BE2C (cell line): ENCODE results near the gene KSR2.
A peak's percentile ranks its signal among the peaks of the same experiment; 100 is the strongest.

Experiments
- DNase-seq: peaks from one replicate; pipeline ENCODE4 v3.0.0-alpha.2; 2020
- H3K27me3 ChIP-seq: fragments of 250-450 bp; sonication (Bioruptor Pico); 2 replicates; pipeline ENCODE4 v1.5.1; 2020; ENCODE audit warnings: mild to moderate bottlenecking
- H3K36me3 ChIP-seq: fragments of 250-450 bp; sonication (Bioruptor Pico); 2 replicates; pipeline ENCODE4 v1.5.1; 2020; ENCODE audit warnings: mild to moderate bottlenecking
- H3K4me1 ChIP-seq: fragments of 250-450 bp; sonication (Bioruptor Pico); 2 replicates; pipeline ENCODE4 v1.5.1; 2020
- H3K4me3 ChIP-seq: 2 replicates; pipeline ENCODE4 v1.5.1; 2011; ENCODE audit warnings: low read depth, low read length
- H3K9me3 ChIP-seq: fragments of 250-450 bp; sonication (Bioruptor Pico); 2 replicates; pipeline ENCODE4 v1.5.1; 2020
- TF ChIP-seq, protein P1 (sequence below): IDR thresholded peaks from 2 replicates; pipeline ENCODE4 v1.5.1; 2012; ENCODE audit warnings: mild to moderate bottlenecking, low read depth, low read length

Gene KSR2

DNA sequence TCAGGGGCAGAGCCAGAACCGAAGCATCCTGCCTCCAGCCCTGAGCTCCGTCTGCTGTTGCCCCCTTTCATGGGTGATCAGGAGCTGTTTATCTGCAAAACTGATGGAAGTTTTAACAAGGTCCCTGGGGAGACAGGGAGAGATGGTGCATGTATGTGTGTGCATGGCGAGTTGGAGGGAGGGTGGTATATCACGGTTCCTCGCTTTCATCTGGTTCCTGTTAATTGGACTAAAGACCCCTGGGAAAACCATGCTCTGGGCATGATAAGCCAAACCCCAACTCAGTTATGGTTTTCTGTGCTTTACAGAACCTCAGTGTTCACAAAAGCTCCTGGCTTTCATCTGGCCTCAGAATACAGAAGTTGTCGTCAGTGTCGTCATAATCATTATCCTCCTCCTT, 133.6 kb downstream of the KSR2 start:
- peak; percentile 54 for DNase-seq
- no peaks in the 10 kb centered on the region for H3K4me1 ChIP-seq
- no peak overlapping the region for H3K4me3 ChIP-seq
- H3K27me3 ChIP-seq: peaks cover 32% of the 10 kb centered on the region
- no peaks in the 10 kb centered on the region for H3K9me3 ChIP-seq
- TF ChIP-seq, protein P1, sequence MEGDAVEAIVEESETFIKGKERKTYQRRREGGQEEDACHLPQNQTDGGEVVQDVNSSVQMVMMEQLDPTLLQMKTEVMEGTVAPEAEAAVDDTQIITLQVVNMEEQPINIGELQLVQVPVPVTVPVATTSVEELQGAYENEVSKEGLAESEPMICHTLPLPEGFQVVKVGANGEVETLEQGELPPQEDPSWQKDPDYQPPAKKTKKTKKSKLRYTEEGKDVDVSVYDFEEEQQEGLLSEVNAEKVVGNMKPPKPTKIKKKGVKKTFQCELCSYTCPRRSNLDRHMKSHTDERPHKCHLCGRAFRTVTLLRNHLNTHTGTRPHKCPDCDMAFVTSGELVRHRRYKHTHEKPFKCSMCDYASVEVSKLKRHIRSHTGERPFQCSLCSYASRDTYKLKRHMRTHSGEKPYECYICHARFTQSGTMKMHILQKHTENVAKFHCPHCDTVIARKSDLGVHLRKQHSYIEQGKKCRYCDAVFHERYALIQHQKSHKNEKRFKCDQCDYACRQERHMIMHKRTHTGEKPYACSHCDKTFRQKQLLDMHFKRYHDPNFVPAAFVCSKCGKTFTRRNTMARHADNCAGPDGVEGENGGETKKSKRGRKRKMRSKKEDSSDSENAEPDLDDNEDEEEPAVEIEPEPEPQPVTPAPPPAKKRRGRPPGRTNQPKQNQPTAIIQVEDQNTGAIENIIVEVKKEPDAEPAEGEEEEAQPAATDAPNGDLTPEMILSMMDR: no peak
- H3K36me3 ChIP-seq: no peaks in the 10 kb centered on the region

DNA sequence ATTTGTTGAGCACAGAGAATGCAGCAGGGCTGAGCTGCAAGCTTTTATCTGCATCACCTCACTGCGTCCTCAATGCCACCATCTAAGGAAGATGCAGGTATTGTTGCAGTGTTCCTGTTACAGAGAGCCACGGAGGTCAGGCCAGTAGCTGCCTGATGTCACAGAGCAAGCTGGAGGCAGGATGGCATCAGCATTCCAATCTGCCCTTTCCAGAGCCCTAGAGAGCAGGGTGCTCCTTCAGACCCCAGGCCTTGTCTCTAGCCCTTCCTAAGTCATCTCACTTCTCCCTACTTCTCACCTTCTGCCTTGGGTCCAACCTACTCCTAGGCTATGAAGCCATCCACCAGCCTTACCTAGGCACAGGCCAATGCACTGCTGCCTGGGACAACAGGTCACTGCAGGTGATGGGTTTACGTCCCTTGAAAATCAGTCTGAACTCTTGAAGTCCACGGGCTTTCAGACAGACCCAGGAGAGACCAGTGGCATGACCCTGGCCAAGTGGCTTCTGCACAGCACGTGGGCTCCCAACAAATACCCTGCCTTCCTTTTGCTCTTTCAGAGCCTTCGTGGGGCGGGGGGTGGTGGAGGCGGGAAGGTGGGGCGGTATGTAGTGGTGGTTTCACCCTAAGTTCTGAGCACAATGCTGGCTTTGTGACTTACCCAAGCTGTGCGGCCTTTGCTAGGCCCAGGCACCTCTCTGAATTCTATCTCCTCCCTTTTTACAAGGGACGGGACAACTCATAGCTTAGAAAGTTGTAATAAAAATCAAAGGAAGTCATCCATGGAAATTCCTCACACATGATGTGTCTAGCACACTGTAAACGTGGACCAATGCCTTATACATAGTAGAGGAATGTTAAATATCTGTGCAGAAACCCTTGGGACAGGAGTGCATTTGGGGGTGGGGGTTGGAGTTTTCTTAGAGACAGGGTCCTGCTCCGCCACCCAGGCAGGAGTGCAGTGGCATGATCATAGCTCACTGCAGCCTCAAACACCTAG, 136.0 kb downstream of the KSR2 start:
- TF ChIP-seq, protein P1: no peak

DNA sequence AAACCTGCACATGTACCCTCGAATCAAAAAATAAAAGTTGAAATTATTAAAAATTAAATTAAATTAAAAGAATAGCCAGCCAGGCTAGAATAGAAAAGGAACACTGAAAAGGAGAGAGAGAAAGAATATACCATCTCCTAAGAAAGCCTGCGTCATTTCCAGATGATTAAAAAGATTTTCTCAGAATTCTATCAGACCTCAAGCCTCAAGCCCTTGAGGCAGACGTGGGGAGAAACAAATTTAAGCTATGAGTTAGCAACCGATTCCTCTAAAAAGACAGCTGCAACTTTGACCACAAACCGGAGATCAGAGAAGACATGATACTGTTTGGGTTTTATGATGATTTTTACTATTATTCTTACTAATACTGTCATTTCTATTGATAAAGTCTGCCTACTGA, 138.3 kb downstream of the KSR2 start:
- H3K4me1 ChIP-seq: no peaks in the 10 kb centered on the region
- H3K27me3 ChIP-seq: peaks cover 3% of the 10 kb centered on the region; the same call in 1 of the 2 replicates
- no peaks in the 10 kb centered on the region; the same call in 1 of the 2 replicates for H3K9me3 ChIP-seq
- TF ChIP-seq, protein P1: no peak
- DNase-seq: no peak
- H3K36me3 ChIP-seq: no peaks in the 10 kb centered on the region
- H3K4me3 ChIP-seq: no peak overlapping the region

More for the DNA sequence above, 136.0 kb downstream of the KSR2 start:
- Histone ChIP-seq H3K36me3 (no peaks in the 10 kb centered on the region), H3K9me3 (no peaks in the 10 kb centered on the region; the same call in 1 of the 2 replicates), H3K27me3 (peaks cover 18% of the 10 kb centered on the region), H3K4me3 (no peak overlapping the region), H3K4me1 (no peaks in the 10 kb centered on the region)
- DNase-seq: no peak

DNA sequence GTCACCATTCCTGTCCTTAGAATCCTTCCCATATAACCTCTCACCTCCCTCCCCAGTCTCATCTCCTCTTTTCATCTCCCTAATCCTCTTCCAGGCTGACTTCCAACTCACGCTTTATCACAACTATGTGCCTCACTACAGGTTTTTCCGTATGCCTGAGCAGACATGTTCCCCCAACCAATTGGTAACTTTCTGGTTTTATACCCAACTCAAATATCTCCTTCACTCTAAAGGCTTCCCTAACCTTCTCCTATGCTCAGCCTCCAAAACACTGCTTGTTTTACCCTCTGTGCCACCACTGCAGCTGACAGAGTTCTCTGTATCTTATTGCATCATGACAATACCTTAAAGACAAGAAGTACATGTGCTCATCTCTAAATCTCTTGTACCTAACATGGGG, 139.7 kb downstream of the KSR2 start:
- DNase-seq: no peak
- peaks cover 3% of the 10 kb centered on the region; the same call in 1 of the 2 replicates for H3K27me3 ChIP-seq
- TF ChIP-seq, protein P1: no peak
- no peaks in the 10 kb centered on the region; the same call in 1 of the 2 replicates for H3K9me3 ChIP-seq
- H3K4me3 ChIP-seq: no peak overlapping the region
- H3K4me1 ChIP-seq: no peaks in the 10 kb centered on the region
- H3K36me3 ChIP-seq: no peaks in the 10 kb centered on the region

DNA sequence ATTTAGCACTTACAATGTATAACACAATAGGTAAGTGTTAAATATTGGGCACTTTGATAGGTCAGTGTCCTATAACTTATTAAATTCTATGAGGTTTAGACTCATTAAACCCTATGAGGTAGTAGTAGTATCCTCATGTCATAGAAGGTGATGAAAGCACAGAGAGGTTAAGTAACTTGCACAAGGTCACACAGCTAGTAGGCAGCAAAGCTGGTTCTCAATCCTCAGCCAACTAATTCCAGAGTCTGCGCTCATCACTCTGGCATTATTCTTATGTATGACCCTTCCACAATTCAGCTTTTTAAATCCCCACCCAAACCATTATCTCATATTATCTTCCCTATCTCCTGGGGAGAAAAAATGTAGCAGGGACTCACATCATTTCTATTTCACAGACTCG, 141.1 kb downstream of the KSR2 start:
- H3K4me3 ChIP-seq: no peak overlapping the region
- no peaks in the 10 kb centered on the region for H3K4me1 ChIP-seq
- no peak for DNase-seq
- H3K27me3 ChIP-seq: peaks cover 3% of the 10 kb centered on the region; the same call in 1 of the 2 replicates
- TF ChIP-seq, protein P1: no peak
- H3K36me3 ChIP-seq: no peaks in the 10 kb centered on the region
- H3K9me3 ChIP-seq: no peaks in the 10 kb centered on the region; the same call in 1 of the 2 replicates

DNA sequence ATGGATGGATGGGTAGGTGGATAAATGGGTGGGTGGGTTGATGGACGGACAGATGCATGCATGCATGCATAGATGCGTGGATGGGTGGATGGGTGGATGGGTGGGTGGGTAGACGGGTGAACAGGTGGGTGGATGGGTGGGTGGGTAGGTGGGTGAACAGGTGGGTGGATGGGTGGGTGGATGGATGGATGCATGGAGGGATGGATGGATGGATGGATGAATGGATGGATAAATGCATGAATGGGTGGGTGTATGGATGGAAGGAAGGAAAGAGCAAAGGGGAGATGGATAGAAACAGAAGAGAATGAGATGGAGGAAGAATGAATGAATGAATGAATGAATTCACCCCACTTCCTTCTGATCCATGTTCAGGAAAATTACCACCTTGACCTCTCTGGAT, 143.0 kb downstream of the KSR2 start:
- Histone ChIP-seq H3K9me3 (no peaks in the 10 kb centered on the region; the same call in 1 of the 2 replicates), H3K27me3 (no peaks in the 10 kb centered on the region), H3K36me3 (no peaks in the 10 kb centered on the region), H3K4me1 (no peaks in the 10 kb centered on the region), H3K4me3 (no peak overlapping the region)
- no peak for DNase-seq
- TF ChIP-seq, protein P1: no peak
